ENCODE measurements around the gene DEPDC1B.
"Not testable (repeated sequence)": the region's sequence is repeated elsewhere in the genome, so short reads cannot be mapped to it uniquely, and the experiment has no call there.

The DEPDC1B gene

GRCh38 chr5:60690326-60690725, 9.6 kb downstream of the DEPDC1B start:
- no peak overlapping the region for H3K4me3 ChIP-seq (ENCODE audit: low read depth, low read length)
- no peak for TF ChIP-seq CTCF (IDR thresholded peaks at IDR 0.05; ENCODE audit: borderline replicate concordance, insufficient read depth, low read depth, low read length)

GRCh38 chr5:60688980-60689379, 11.0 kb downstream of the DEPDC1B start:
- TF ChIP-seq CTCF (IDR thresholded peaks at IDR 0.05; ENCODE audit: borderline replicate concordance, insufficient read depth, low read depth, low read length), result peak; percentile 31; the same call in 1 of the 2 replicates
- no peak overlapping the region for H3K4me3 ChIP-seq (ENCODE audit: low read depth, low read length)

- no peak overlapping the region for H3K4me3 ChIP-seq (ENCODE audit: low read depth, low read length)
- TF ChIP-seq CTCF (IDR thresholded peaks at IDR 0.05; ENCODE audit: borderline replicate concordance, insufficient read depth, low read depth, low read length), result peak; percentile 45; the same call in 1 of the 2 replicates
Observed at GRCh38 chr5:60687927-60688720, 11.8 kb downstream of the DEPDC1B start.

GRCh38 chr5:60686157-60686556, 13.8 kb downstream of the DEPDC1B start:
- TF ChIP-seq CTCF (IDR thresholded peaks at IDR 0.05; ENCODE audit: borderline replicate concordance, insufficient read depth, low read depth, low read length), result no peak
- H3K4me3 ChIP-seq (ENCODE audit: low read depth, low read length), result no peak overlapping the region

- no peak overlapping the region for H3K4me3 ChIP-seq (ENCODE audit: low read depth, low read length)
- no peak for TF ChIP-seq CTCF (IDR thresholded peaks at IDR 0.05; ENCODE audit: borderline replicate concordance, insufficient read depth, low read depth, low read length)
Observed at GRCh38 chr5:60685700-60686099, 14.3 kb downstream of the DEPDC1B start.

GRCh38 chr5:60685028-60685427, 14.9 kb downstream of the DEPDC1B start:
- TF ChIP-seq CTCF (IDR thresholded peaks at IDR 0.05; ENCODE audit: borderline replicate concordance, insufficient read depth, low read depth, low read length), result no peak
- no peak overlapping the region for H3K4me3 ChIP-seq (ENCODE audit: low read depth, low read length)

GRCh38 chr5:60682007-60682406, 18.0 kb downstream of the DEPDC1B start:
- not testable (repeated sequence) for H3K4me3 ChIP-seq (ENCODE audit: low read depth, low read length)
